ENCODE measurements around the gene BMPR2.

DNA sequence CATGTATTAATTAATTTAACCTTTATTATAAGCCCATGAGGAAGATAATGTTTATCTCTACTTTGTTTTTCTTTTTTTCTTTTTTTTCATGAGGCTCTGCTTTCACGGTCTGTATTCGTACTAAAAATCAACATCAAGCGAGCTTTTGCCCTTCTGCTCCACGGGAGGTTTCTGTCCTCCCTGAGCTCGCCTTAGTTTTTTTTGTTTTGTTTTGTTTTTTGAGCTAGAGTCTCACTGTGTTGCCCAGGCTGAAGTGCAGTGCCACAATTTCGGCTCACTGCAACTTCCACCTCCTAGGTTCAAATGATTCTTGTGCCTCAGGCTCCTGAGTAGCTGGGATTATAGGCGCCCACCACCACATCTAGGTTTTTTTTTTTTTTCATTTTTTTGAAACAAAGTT is 29.9 kb upstream of the BMPR2 start:
- TF ChIP-seq, protein P1, sequence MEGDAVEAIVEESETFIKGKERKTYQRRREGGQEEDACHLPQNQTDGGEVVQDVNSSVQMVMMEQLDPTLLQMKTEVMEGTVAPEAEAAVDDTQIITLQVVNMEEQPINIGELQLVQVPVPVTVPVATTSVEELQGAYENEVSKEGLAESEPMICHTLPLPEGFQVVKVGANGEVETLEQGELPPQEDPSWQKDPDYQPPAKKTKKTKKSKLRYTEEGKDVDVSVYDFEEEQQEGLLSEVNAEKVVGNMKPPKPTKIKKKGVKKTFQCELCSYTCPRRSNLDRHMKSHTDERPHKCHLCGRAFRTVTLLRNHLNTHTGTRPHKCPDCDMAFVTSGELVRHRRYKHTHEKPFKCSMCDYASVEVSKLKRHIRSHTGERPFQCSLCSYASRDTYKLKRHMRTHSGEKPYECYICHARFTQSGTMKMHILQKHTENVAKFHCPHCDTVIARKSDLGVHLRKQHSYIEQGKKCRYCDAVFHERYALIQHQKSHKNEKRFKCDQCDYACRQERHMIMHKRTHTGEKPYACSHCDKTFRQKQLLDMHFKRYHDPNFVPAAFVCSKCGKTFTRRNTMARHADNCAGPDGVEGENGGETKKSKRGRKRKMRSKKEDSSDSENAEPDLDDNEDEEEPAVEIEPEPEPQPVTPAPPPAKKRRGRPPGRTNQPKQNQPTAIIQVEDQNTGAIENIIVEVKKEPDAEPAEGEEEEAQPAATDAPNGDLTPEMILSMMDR (IDR thresholded peaks at IDR 0.05), result no peak
- TF ChIP-seq POLR2A (IDR thresholded peaks at IDR 0.05), result no peak

Measured in lower leg skin (tissue), 3 donors.